NB4 (cell line): ENCODE data around the gene CFAP221.

Experiments
- DNase-seq: peaks from one replicate; pipeline ENCODE4 v3.0.0; 2010; ENCODE audit warnings: low read depth
- H3K4me3 ChIP-seq: one replicate; pipeline ENCODE4 v1.5.1; 2011; ENCODE audit warnings: mild to moderate bottlenecking, low read depth, low read length, moderate library complexity
- CTCF ChIP-seq: IDR thresholded peaks from one replicate; pipeline ENCODE4 v1.5.1; 2012; ENCODE audit warnings: low read depth, low read length
- MAX ChIP-seq: IDR thresholded peaks from 2 replicates; pipeline ENCODE4 v1.6.1; 2011; ENCODE audit warnings: low read depth, low read length
- MYC ChIP-seq: IDR thresholded peaks from 2 replicates; pipeline ENCODE4 v1.6.1; 2011; ENCODE audit warnings: low read depth, low read length
- POLR2A ChIP-seq: IDR thresholded peaks from 2 replicates; pipeline ENCODE4 v1.6.1; 2011; ENCODE audit warnings: mild to moderate bottlenecking; ENCODE audit not compliant: insufficient read length; ENCODE audit errors: extremely low read depth

CFAP221 gene

GRCh38 chr2:119579424-119580295 is 35.4 kb downstream of the CFAP221 start:
- TF ChIP-seq POLR2A (no peak), MYC (no peak), MAX (no peak), CTCF (no peak)

GRCh38 chr2:119580550-119581072 is 36.4 kb downstream of the CFAP221 start:
- DNase-seq: no peak
- no peak overlapping the region for H3K4me3 ChIP-seq
- TF ChIP-seq MAX: no peak
- no peak for TF ChIP-seq CTCF
- no peak for TF ChIP-seq MYC
- TF ChIP-seq POLR2A: no peak

More at GRCh38 chr2:119579424-119580295, 35.4 kb downstream of the CFAP221 start:
- DNase-seq: no peak
- H3K4me3 ChIP-seq: no peak overlapping the region

- H3K4me3 ChIP-seq: no peak overlapping the region
- no peak for TF ChIP-seq MAX
- TF ChIP-seq CTCF: no peak
- no peak for TF ChIP-seq POLR2A
- TF ChIP-seq MYC: no peak
- DNase-seq: no peak
Observed at GRCh38 chr2:119583291-119583690, 39.0 kb downstream of the CFAP221 start.

GRCh38 chr2:119584469-119584868 is 40.2 kb downstream of the CFAP221 start:
- TF ChIP-seq POLR2A (no peak), MAX (no peak), MYC (no peak), CTCF (no peak)
- DNase-seq: no peak
- H3K4me3 ChIP-seq: no peak overlapping the region

GRCh38 chr2:119586085-119586484 is 41.8 kb downstream of the CFAP221 start:
- DNase-seq: no peak
- H3K4me3 ChIP-seq: no peak overlapping the region

More at GRCh38 chr2:119586085-119586484, 41.8 kb downstream of the CFAP221 start:
- TF ChIP-seq CTCF (no peak), MYC (no peak), POLR2A (no peak), MAX (no peak)
